SK-N-SH treated with all-trans-retinoic acid at 6 μM for 48 hours (cell line): ENCODE measurements around the gene MYO19.

Experiments
- ATAC-seq: fragments of 200-7000 bp; cut with Tn5 transposase; 3 replicates; pipeline ENCODE4 v1.9.1; 2020; ENCODE audit warnings: mild to moderate bottlenecking, moderate library complexity
- ARNTL ChIP-seq: fragments of 450-650 bp; formaldehyde crosslinking; IDR thresholded peaks from 2 replicates; pipeline ENCODE4 v1.5.0; 2020; ENCODE audit warnings: low read depth, mild to moderate bottlenecking, moderate library complexity, borderline replicate concordance
- CSDC2 ChIP-seq: fragments of 250-450 bp; sonication (Bioruptor Pico); IDR thresholded peaks from 2 replicates; pipeline ENCODE4 v1.5.0; 2020; ENCODE audit warnings: mild to moderate bottlenecking, moderate library complexity
- CSRNP3 ChIP-seq: fragments of 250-450 bp; sonication (Bioruptor Pico); IDR thresholded peaks from 2 replicates; pipeline ENCODE4 v1.5.1; 2021; ENCODE audit warnings: mild to moderate bottlenecking, moderate library complexity
- ESRRG ChIP-seq: fragments of 250-450 bp; sonication (Bioruptor Pico); IDR thresholded peaks from 2 replicates; pipeline ENCODE4 v1.6.1; 2021; ENCODE audit warnings: mild to moderate bottlenecking
- ISL1 ChIP-seq: fragments of 250-450 bp; sonication (Bioruptor Pico); IDR thresholded peaks from 2 replicates; pipeline ENCODE4 v2.1.2; 2022; ENCODE audit warnings: mild to moderate bottlenecking, moderate library complexity
- OSR1 ChIP-seq: fragments of 250-450 bp; sonication (Bioruptor Pico); IDR thresholded peaks from 2 replicates; pipeline ENCODE4 v1.8.0; 2022; ENCODE audit warnings: moderate library complexity, mild to moderate bottlenecking, inconsistent platforms
- PATZ1 ChIP-seq: fragments of 250-450 bp; sonication (Bioruptor Pico); IDR thresholded peaks from 2 replicates; pipeline ENCODE4 v1.8.0; 2020; ENCODE audit warnings: mild to moderate bottlenecking, moderate library complexity, borderline replicate concordance
- POU6F1 ChIP-seq: fragments of 250-450 bp; sonication (Bioruptor Pico); IDR thresholded peaks from 2 replicates; pipeline ENCODE4 v1.8.0; 2021; ENCODE audit warnings: low read depth, mild to moderate bottlenecking, moderate library complexity, borderline replicate concordance
- PPARA ChIP-seq: fragments of 250-450 bp; sonication (Bioruptor Pico); IDR thresholded peaks from 2 replicates; pipeline ENCODE4 v1.5.0; 2020; ENCODE audit warnings: mild to moderate bottlenecking, borderline replicate concordance
- RARB ChIP-seq: fragments of 250-450 bp; sonication (Bioruptor Pico); IDR thresholded peaks from 2 replicates; pipeline ENCODE4 v1.8.0; 2021; ENCODE audit warnings: mild to moderate bottlenecking, moderate library complexity
- SNAI2 ChIP-seq: fragments of 250-450 bp; sonication (Bioruptor Pico); IDR thresholded peaks from 2 replicates; pipeline ENCODE4 v1.5.0; 2020; ENCODE audit warnings: mild to moderate bottlenecking, moderate library complexity
- TCF4 ChIP-seq: fragments of 250-450 bp; sonication (Bioruptor Pico); IDR thresholded peaks from 2 replicates; pipeline ENCODE4 v1.8.0; 2021; ENCODE audit warnings: mild to moderate bottlenecking, moderate library complexity, borderline replicate concordance
- TOX ChIP-seq: fragments of 250-450 bp; sonication (Bioruptor Pico); IDR thresholded peaks from 2 replicates; pipeline ENCODE4 v1.8.0; 2021; ENCODE audit warnings: mild to moderate bottlenecking, moderate library complexity, borderline replicate concordance
- TSHZ2 ChIP-seq: fragments of 250-450 bp; sonication (Bioruptor Pico); IDR thresholded peaks from 2 replicates; pipeline ENCODE4 v1.5.0; 2020; ENCODE audit warnings: mild to moderate bottlenecking, moderate library complexity
- ZC3H10 ChIP-seq: fragments of 250-450 bp; sonication (Bioruptor Pico); IDR thresholded peaks from 2 replicates; pipeline ENCODE4 v1.5.1; 2021; ENCODE audit warnings: mild to moderate bottlenecking, moderate library complexity
- ZFP3 ChIP-seq: fragments of 250-450 bp; sonication (Bioruptor Pico); IDR thresholded peaks from 2 replicates; pipeline ENCODE4 v1.5.0; 2020; ENCODE audit warnings: mild to moderate bottlenecking, moderate library complexity
- ZFP30 ChIP-seq: fragments of 450-650 bp; formaldehyde crosslinking; IDR thresholded peaks from 2 replicates; pipeline ENCODE4 v1.5.0; 2022; ENCODE audit warnings: mild to moderate bottlenecking, moderate library complexity
- ZNF565 ChIP-seq: fragments of 450-650 bp; formaldehyde crosslinking; conservative IDR thresholded peaks from 2 replicates; pipeline ENCODE4 v1.5.0; 2020; ENCODE audit warnings: low read depth, mild to moderate bottlenecking, moderate library complexity
- ZNF70 ChIP-seq: fragments of 450-650 bp; formaldehyde crosslinking; IDR thresholded peaks from 2 replicates; pipeline ENCODE4 v1.5.0; 2020; ENCODE audit warnings: mild to moderate bottlenecking, moderate library complexity
- ZNF8 ChIP-seq: fragments of 450-650 bp; formaldehyde crosslinking; IDR thresholded peaks from 2 replicates; pipeline ENCODE4 v1.5.0; 2020; ENCODE audit warnings: mild to moderate bottlenecking, moderate library complexity
- TF ChIP-seq, protein P1 (sequence below): fragments of 250-450 bp; sonication (Bioruptor Pico); IDR thresholded peaks from 2 replicates; pipeline ENCODE4 v1.5.1; 2020; ENCODE audit warnings: low read depth, mild to moderate bottlenecking, moderate library complexity

Gene MYO19

DNA sequence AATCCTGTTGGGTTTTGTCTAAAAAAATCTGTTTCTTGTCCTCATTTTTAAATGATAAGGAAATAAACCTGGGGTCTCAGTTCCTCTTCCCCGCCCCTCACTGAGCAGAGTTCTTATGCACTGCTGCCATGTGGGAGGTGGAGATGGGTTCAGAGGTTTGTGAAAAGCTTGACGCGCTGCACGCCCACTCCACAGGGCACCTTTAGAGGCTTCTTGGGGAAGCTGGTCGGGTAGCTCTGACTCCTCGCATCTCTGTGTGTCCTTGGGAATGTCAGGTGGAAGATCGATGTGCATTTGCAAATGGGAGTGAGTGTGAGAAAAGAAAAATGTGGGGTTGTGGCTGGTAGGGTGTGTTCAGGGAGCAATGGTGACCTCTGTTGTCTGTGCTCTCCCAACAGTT lies 52.8 kb downstream of the MYO19 start:
- TF ChIP-seq, protein P1, sequence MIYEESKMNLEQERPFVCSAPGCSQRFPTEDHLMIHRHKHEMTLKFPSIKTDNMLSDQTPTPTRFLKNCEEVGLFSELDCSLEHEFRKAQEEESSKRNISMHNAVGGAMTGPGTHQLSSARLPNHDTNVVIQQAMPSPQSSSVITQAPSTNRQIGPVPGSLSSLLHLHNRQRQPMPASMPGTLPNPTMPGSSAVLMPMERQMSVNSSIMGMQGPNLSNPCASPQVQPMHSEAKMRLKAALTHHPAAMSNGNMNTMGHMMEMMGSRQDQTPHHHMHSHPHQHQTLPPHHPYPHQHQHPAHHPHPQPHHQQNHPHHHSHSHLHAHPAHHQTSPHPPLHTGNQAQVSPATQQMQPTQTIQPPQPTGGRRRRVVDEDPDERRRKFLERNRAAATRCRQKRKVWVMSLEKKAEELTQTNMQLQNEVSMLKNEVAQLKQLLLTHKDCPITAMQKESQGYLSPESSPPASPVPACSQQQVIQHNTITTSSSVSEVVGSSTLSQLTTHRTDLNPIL (CRISPR knock-in tag): no peak
- no peak for TF ChIP-seq SNAI2
- no peak for TF ChIP-seq TOX (CRISPR knock-in tag)
- TF ChIP-seq ARNTL (CRISPR knock-in tag): no peak
- no peak for TF ChIP-seq ESRRG
- TF ChIP-seq ZNF8 (CRISPR knock-in tag): no peak
- no peak for TF ChIP-seq PPARA (CRISPR knock-in tag)
- TF ChIP-seq ZC3H10 (CRISPR knock-in tag): no peak
- TF ChIP-seq RARB (CRISPR knock-in tag): no peak
- TF ChIP-seq TSHZ2 (CRISPR knock-in tag): no peak
- TF ChIP-seq OSR1: no peak
- TF ChIP-seq ZFP30 (CRISPR knock-in tag): no peak
- no peak for ATAC-seq

GRCh38 chr17:36475346-36475970 lies 59.2 kb downstream of the MYO19 start:
- no peak for TF ChIP-seq RARB (CRISPR knock-in tag)
- TF ChIP-seq ISL1: no peak
- TF ChIP-seq TSHZ2 (CRISPR knock-in tag): no peak
- TF ChIP-seq ZFP3 (CRISPR knock-in tag): no peak
- TF ChIP-seq PATZ1 (CRISPR knock-in tag): no peak
- no peak for TF ChIP-seq CSDC2 (CRISPR knock-in tag)
- no peak for TF ChIP-seq ZNF70 (CRISPR knock-in tag)
- no peak for TF ChIP-seq SNAI2
- no peak for TF ChIP-seq ESRRG
- no peak for TF ChIP-seq ZNF565 (CRISPR knock-in tag)
- no peak for TF ChIP-seq POU6F1 (CRISPR knock-in tag)
- TF ChIP-seq ZNF8 (CRISPR knock-in tag): no peak

DNA sequence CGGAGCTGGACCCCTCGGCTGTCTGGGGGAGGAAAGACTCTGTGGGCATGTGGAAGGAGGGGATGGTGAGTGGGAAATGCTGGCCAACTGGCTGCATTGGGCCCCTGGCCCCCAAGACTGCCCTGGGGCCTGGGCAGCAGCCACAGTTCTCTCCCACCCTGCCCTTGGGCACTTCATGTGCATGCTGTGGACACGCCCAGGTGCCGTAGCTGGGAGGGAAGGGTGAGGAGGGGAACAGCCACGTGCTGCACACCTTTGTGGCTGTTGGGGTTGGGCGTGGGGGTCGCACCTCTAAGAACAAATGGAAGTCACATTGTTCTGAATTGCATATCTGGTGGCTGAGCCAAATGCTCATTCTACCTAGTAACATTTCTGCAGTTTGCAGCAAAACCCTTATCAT lies 60.1 kb downstream of the MYO19 start:
- ATAC-seq: no peak
- TF ChIP-seq ZNF565 (CRISPR knock-in tag): no peak
- TF ChIP-seq TCF4 (CRISPR knock-in tag): no peak
- TF ChIP-seq TOX (CRISPR knock-in tag): no peak
- TF ChIP-seq ESRRG: no peak
- TF ChIP-seq ZFP30 (CRISPR knock-in tag): no peak
- TF ChIP-seq CSRNP3 (CRISPR knock-in tag): no peak
- no peak for TF ChIP-seq RARB (CRISPR knock-in tag)
- TF ChIP-seq ZNF70 (CRISPR knock-in tag): no peak
- no peak for TF ChIP-seq TSHZ2 (CRISPR knock-in tag)
- TF ChIP-seq OSR1: no peak
- no peak for TF ChIP-seq ZC3H10 (CRISPR knock-in tag)

More at GRCh38 chr17:36475346-36475970, 59.2 kb downstream of the MYO19 start:
- ATAC-seq: no peak
